GM12891 (cell line): Measurements from ENCODE around the gene NXN.
"Not testable (repeated sequence)": the region's sequence is repeated elsewhere in the genome, so short reads cannot be mapped to it uniquely, and the experiment has no call there.

Source experiments
- POLR2AphosphoS5 ChIP-seq: IDR thresholded peaks from 2 replicates; pipeline ENCODE4 v1.6.1; 2011; ENCODE audit warnings: low read depth, low read length, control low read depth
- POU2F2 ChIP-seq: IDR thresholded peaks from 2 replicates; pipeline ENCODE4 v1.6.1; 2011; ENCODE audit warnings: low read depth, mild to moderate bottlenecking, control low read depth, low read length, moderate library complexity
- SPI1 ChIP-seq: IDR thresholded peaks from 2 replicates; pipeline ENCODE4 v1.6.1; 2011; ENCODE audit warnings: low read depth, low read length, control low read depth
- TAF1 ChIP-seq: IDR thresholded peaks from 2 replicates; pipeline ENCODE4 v1.6.1; 2011; ENCODE audit warnings: low read depth, low read length, control low read depth

DNA sequence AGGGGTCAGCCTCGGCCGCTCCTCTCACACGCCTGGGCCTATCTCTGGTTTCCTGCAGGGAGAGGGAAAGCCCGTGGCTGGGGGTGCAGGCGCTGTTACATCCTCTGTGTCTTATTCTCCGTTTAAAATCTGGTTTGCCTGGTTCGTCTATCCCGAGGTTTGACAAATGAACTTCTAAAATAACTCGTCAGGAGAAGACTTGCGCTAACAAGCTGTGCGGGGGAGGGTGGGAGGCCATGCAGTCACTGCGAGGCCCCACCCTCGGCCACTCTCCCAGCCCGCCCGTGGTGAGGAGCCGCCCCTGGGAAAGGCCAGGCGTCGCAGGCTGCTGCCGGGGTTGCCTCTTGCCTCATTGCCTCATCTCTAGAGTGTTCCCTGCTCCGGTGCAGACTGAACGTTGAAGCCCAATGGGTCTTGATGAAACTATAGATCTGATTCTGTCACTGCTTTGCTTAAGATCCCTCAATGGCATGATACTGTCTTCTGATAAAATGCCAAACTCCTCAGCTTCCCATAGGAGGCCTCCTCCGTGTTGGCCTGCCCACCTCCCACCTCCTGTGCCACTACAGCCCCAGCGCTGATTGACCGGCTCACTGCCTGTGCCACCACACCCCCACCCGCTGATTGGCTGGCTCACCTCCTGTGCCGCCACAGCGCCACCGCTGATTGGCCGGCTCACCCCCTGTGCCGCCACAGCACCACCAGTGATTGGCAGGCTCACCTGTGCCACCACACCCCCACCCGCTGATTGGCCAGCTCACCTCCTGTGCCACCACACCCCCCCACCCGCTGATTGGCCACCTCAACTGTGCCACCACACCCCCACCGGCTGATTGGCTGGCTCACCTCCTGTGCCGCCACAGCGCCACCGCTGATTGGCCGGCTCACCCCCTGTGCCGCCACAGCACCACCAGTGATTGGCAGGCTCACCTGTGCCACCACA, 189.4 kb downstream of the NXN start:
- not testable (repeated sequence) for TF ChIP-seq POLR2AphosphoS5, TAF1, POU2F2, SPI1
